Neural progenitor cell (in vitro differentiated cells): ENCODE data around the gene PGF. TPM values are rescaled to one million over a fixed set of nuclear protein-coding genes. Genes with fewer than 3 reads are reported as not detected.

Experiments
- DNase-seq: peaks from one replicate; pipeline ENCODE4 v3.0.0-alpha.2; 2016; ENCODE audit warnings: low spot score
- H2AFZ ChIP-seq: fragments of 200-600 bp; sonication (generic); replicated peaks from 2 replicates; pipeline ENCODE4 v1.6.1; 2016; ENCODE audit warnings: antibody characterized with exemption
- H3F3A ChIP-seq: fragments of 200-600 bp; sonication (generic); 2 replicates; pipeline ENCODE4 v1.6.1; 2016; ENCODE audit warnings: antibody characterized with exemption, low read depth
- H3K27ac ChIP-seq: fragments of 200-600 bp; sonication (generic); 2 replicates; pipeline ENCODE4 v1.5.1; 2016; ENCODE audit warnings: mild to moderate bottlenecking
- H3K27me3 ChIP-seq: fragments of 200-600 bp; sonication (generic); 2 replicates; pipeline ENCODE4 v1.6.1; 2016; ENCODE audit warnings: mild to moderate bottlenecking, moderate library complexity
- H3K36me3 ChIP-seq: fragments of 200-600 bp; sonication (generic); 2 replicates; pipeline ENCODE4 v1.5.1; 2016
- H3K4me1 ChIP-seq: fragments of 200-600 bp; sonication (generic); 2 replicates; pipeline ENCODE4 v1.6.1; 2016; ENCODE audit warnings: mixed run types
- H3K4me2 ChIP-seq: fragments of 200-600 bp; sonication (generic); 2 replicates; pipeline ENCODE4 v1.6.1; 2016
- H3K4me3 ChIP-seq: fragments of 200-600 bp; sonication (generic); 2 replicates; pipeline ENCODE4 v1.5.1; 2016
- H3K79me2 ChIP-seq: fragments of 200-600 bp; sonication (generic); 2 replicates; pipeline ENCODE4 v1.6.1; 2016; ENCODE audit warnings: low read depth
- H3K9ac ChIP-seq: fragments of 200-600 bp; sonication (generic); 2 replicates; pipeline ENCODE4 v1.6.1; 2016
- H3K9me3 ChIP-seq: fragments of 200-600 bp; sonication (generic); 2 replicates; pipeline ENCODE4 v1.5.1; 2016; ENCODE audit warnings: low read depth
- H4K20me1 ChIP-seq: fragments of 200-600 bp; sonication (generic); 2 replicates; pipeline ENCODE4 v1.6.1; 2016; ENCODE audit warnings: low read depth
- H3K27ac Mint-ChIP-seq: 3 replicates; pipeline ENCODE4 v1.8.0; 2021; ENCODE audit warnings: mixed read lengths
- H3K27me3 Mint-ChIP-seq: 2 replicates; pipeline ENCODE4 v1.8.0; 2022; ENCODE audit warnings: low read depth, mild to moderate bottlenecking, inconsistent platforms, moderate library complexity, mixed read lengths; ENCODE audit not compliant: insufficient read depth
- H3K36me3 Mint-ChIP-seq: 3 replicates; pipeline ENCODE4 v1.8.0; 2021; ENCODE audit warnings: mixed read lengths
- H3K4me1 Mint-ChIP-seq: 3 replicates; pipeline ENCODE4 v1.8.0; 2021; ENCODE audit warnings: mixed read lengths
- H3K4me3 Mint-ChIP-seq: 3 replicates; pipeline ENCODE4 v1.8.0; 2021; ENCODE audit warnings: mild to moderate bottlenecking, moderate library complexity, mixed read lengths
- H3K9me3 Mint-ChIP-seq: 3 replicates; pipeline ENCODE4 v1.8.0; 2020; ENCODE audit warnings: mixed read lengths
- CTCF ChIP-seq: fragments of 200-600 bp; sonication (generic); IDR thresholded peaks from 2 replicates; pipeline ENCODE4 v1.5.1; 2017; ENCODE audit warnings: antibody characterized with exemption, mild to moderate bottlenecking
- EZH2 ChIP-seq: fragments of 200-600 bp; sonication (generic); IDR thresholded peaks from 2 replicates; pipeline ENCODE4 v1.6.1; 2017; ENCODE audit warnings: antibody characterized with exemption, mild to moderate bottlenecking, moderate library complexity
- EZH2phosphoT487 ChIP-seq: fragments of 200-600 bp; sonication (generic); IDR thresholded peaks from 2 replicates; pipeline ENCODE4 v1.6.1; 2017; ENCODE audit warnings: antibody characterized with exemption
- total RNA-seq: library from RNA; depleted of rRNA; stranded (reverse); fragments of >200 nt; gene quantifications from 2 replicates; pipeline ENCODE4 v1.2.3, GENCODE V29; 2015; ENCODE audit warnings: low replicate concordance

PGF gene
- total RNA-seq, 1 donor from 2014 or later: 1.0 TPM

GRCh38 chr14:74910556-74910955 lies 44.8 kb downstream of the PGF start:
- no peak overlapping the region for H2AFZ ChIP-seq
- no peak overlapping the region for H3K4me3 ChIP-seq
- H3K36me3 Mint-ChIP-seq: no peaks in the 10 kb centered on the region
- H3K4me2 ChIP-seq: no peak overlapping the region
- H3K79me2 ChIP-seq: no peaks in the 10 kb centered on the region
- H3K36me3 ChIP-seq: no peaks in the 10 kb centered on the region
- no peak overlapping the region for H3K27ac ChIP-seq
- no peak for DNase-seq
- H3K27ac Mint-ChIP-seq: peak overlapping the region; percentile 37
- no peaks in the 10 kb centered on the region for H3K9me3 ChIP-seq
- peaks cover 6% of the 10 kb centered on the region for H3K27me3 Mint-ChIP-seq
- peaks cover 4% of the 10 kb centered on the region for H3K4me1 Mint-ChIP-seq
- H3K9me3 Mint-ChIP-seq: no peaks in the 10 kb centered on the region
- no peaks in the 10 kb centered on the region for H3K4me1 ChIP-seq
- H3K27me3 ChIP-seq: no peaks in the 10 kb centered on the region
- TF ChIP-seq EZH2 (no peak), CTCF (no peak), EZH2phosphoT487 (no peak)
- H3F3A ChIP-seq: no peaks in the 10 kb centered on the region
- H3K9ac ChIP-seq: no peak overlapping the region
- no peak overlapping the region for H3K4me3 Mint-ChIP-seq
- H4K20me1 ChIP-seq: no peaks in the 10 kb centered on the region

- Mint-ChIP-seq H3K27ac (no peak overlapping the region), H3K4me3 (no peak overlapping the region)
- no peak for DNase-seq
Observed at GRCh38 chr14:74909911-74910310, 45.5 kb downstream of the PGF start.

GRCh38 chr14:74909501-74909900 lies 45.9 kb downstream of the PGF start:
- Histone ChIP-seq H3K27ac (no peak overlapping the region), H4K20me1 (no peaks in the 10 kb centered on the region), H3K4me1 (no peaks in the 10 kb centered on the region), H2AFZ (no peak overlapping the region), H3K4me2 (no peak overlapping the region), H3K36me3 (no peaks in the 10 kb centered on the region), H3K4me3 (no peak overlapping the region), H3K79me2 (no peaks in the 10 kb centered on the region), H3K9me3 (no peaks in the 10 kb centered on the region), H3F3A (peaks cover 8% of the 10 kb centered on the region), H3K9ac (no peak overlapping the region), H3K27me3 (no peaks in the 10 kb centered on the region)
- no peaks in the 10 kb centered on the region for H3K9me3 Mint-ChIP-seq
- H3K4me3 Mint-ChIP-seq: no peak overlapping the region
- peaks cover 4% of the 10 kb centered on the region for H3K36me3 Mint-ChIP-seq
- H3K27me3 Mint-ChIP-seq: peaks cover 6% of the 10 kb centered on the region
- peaks cover 4% of the 10 kb centered on the region for H3K4me1 Mint-ChIP-seq
- DNase-seq: no peak
- H3K27ac Mint-ChIP-seq: no peak overlapping the region
- no peak for TF ChIP-seq CTCF
- no peak for TF ChIP-seq EZH2
- TF ChIP-seq EZH2phosphoT487: no peak

More at GRCh38 chr14:74909911-74910310, 45.5 kb downstream of the PGF start:
- Mint-ChIP-seq H3K27me3 (peaks cover 6% of the 10 kb centered on the region), H3K36me3 (no peaks in the 10 kb centered on the region), H3K9me3 (no peaks in the 10 kb centered on the region), H3K4me1 (peaks cover 4% of the 10 kb centered on the region)
- Histone ChIP-seq H3K4me1 (no peaks in the 10 kb centered on the region), H2AFZ (no peak overlapping the region), H3F3A (peaks cover 6% of the 10 kb centered on the region), H3K4me2 (no peak overlapping the region), H3K4me3 (no peak overlapping the region), H3K79me2 (no peaks in the 10 kb centered on the region), H4K20me1 (no peaks in the 10 kb centered on the region), H3K27me3 (no peaks in the 10 kb centered on the region), H3K9ac (no peak overlapping the region), H3K9me3 (no peaks in the 10 kb centered on the region), H3K36me3 (no peaks in the 10 kb centered on the region), H3K27ac (no peak overlapping the region)
- TF ChIP-seq CTCF: no peak
- TF ChIP-seq EZH2: no peak
- no peak for TF ChIP-seq EZH2phosphoT487
